HG03175 (cell line): ENCODE results near the gene MPDZ.
"Not testable (repeated sequence)": the region's sequence is repeated elsewhere in the genome, so short reads cannot be mapped to it uniquely, and the experiment has no call there.

Experiments
- ATAC-seq: cut with Tn5 transposase; IDR thresholded peaks from one replicate; pipeline ENCODE4 v1.9.1; 2021; ENCODE audit warnings: mild to moderate bottlenecking, moderate library complexity; ENCODE audit not compliant: unreplicated experiment

Gene MPDZ

GRCh38 chr9:13266167-13266566, 13.3 kb downstream of the MPDZ start:
- ATAC-seq: no peak

- ATAC-seq: no peak
These were observed 14.7 kb downstream of the MPDZ start for GRCh38 chr9:13264788-13265187.

GRCh38 chr9:13263511-13263910, 16.0 kb downstream of the MPDZ start:
- ATAC-seq: no peak

- ATAC-seq: no peak
These were observed 26.6 kb downstream of the MPDZ start for GRCh38 chr9:13252852-13253251.

- ATAC-seq: no peak
These were observed 35.3 kb downstream of the MPDZ start for GRCh38 chr9:13244181-13244580.

- no peak for ATAC-seq
These were observed 38.2 kb downstream of the MPDZ start for GRCh38 chr9:13241283-13241682.

GRCh38 chr9:13239660-13240059, 39.8 kb downstream of the MPDZ start:
- no peak for ATAC-seq

GRCh38 chr9:13239208-13239607, 40.3 kb downstream of the MPDZ start:
- ATAC-seq: no peak

- ATAC-seq: no peak
These were observed 44.6 kb downstream of the MPDZ start for GRCh38 chr9:13234932-13235331.

- ATAC-seq: no peak
These were observed 51.1 kb downstream of the MPDZ start for GRCh38 chr9:13228431-13228830.

- ATAC-seq: no peak
These were observed 55.1 kb downstream of the MPDZ start for GRCh38 chr9:13224366-13224765.

- not testable (repeated sequence) for ATAC-seq
These were observed 56.8 kb downstream of the MPDZ start for GRCh38 chr9:13222733-13223132.

- no peak for ATAC-seq
These were observed 57.8 kb downstream of the MPDZ start for GRCh38 chr9:13221741-13222140.

GRCh38 chr9:13220837-13221236, 58.7 kb downstream of the MPDZ start:
- no peak for ATAC-seq

GRCh38 chr9:13215791-13216554, 63.5 kb downstream of the MPDZ start:
- ATAC-seq: no peak

- ATAC-seq: no peak
These were observed 65.5 kb downstream of the MPDZ start for GRCh38 chr9:13213998-13214397.

GRCh38 chr9:13213337-13213736, 66.2 kb downstream of the MPDZ start:
- no peak for ATAC-seq

GRCh38 chr9:13210306-13210705, 69.2 kb downstream of the MPDZ start:
- no peak for ATAC-seq

GRCh38 chr9:13209498-13209897, 70.0 kb downstream of the MPDZ start:
- no peak for ATAC-seq

- ATAC-seq: no peak
These were observed 73.7 kb downstream of the MPDZ start for GRCh38 chr9:13205824-13206223.

GRCh38 chr9:13190040-13190439, 89.5 kb downstream of the MPDZ start:
- ATAC-seq: no peak

GRCh38 chr9:13189362-13189761, 90.1 kb downstream of the MPDZ start:
- no peak for ATAC-seq

GRCh38 chr9:13186774-13187173, 92.7 kb downstream of the MPDZ start:
- ATAC-seq: no peak
